Esophagus muscularis mucosa (tissue), 3 donors: Measurements from ENCODE around the gene TMEM151A.

Source experiments
- POLR2A ChIP-seq: fragments of 450-650 bp; IDR thresholded peaks from one replicate; pipeline ENCODE4 v1.6.1; 2017; ENCODE audit warnings: antibody characterized with exemption, moderate library complexity, mild to moderate bottlenecking, low read depth
- POLR2AphosphoS5 ChIP-seq, 2 donors: sonication (generic); formaldehyde crosslinking; IDR thresholded peaks; one replicate each; pipeline ENCODE4 v1.6.1; 2017; ENCODE audit warnings: antibody characterized with exemption in 2 of 2
- TF ChIP-seq, protein P1 (sequence below), 3 experiments: fragments of 200-600 bp in 2 of 3; fragments of 450-650 bp in 1 of 3; sonication (generic) in 2 of 3; IDR thresholded peaks; one replicate each; pipeline ENCODE4 v1.5.1; 2017 to 2019; ENCODE audit warnings: antibody characterized with exemption in 3 of 3, mild to moderate bottlenecking in 2 of 3, moderate library complexity in 1 of 3

GRCh38 chr11:66334605-66335442, 43.1 kb downstream of the TMEM151A start:
- TF ChIP-seq, protein P1, sequence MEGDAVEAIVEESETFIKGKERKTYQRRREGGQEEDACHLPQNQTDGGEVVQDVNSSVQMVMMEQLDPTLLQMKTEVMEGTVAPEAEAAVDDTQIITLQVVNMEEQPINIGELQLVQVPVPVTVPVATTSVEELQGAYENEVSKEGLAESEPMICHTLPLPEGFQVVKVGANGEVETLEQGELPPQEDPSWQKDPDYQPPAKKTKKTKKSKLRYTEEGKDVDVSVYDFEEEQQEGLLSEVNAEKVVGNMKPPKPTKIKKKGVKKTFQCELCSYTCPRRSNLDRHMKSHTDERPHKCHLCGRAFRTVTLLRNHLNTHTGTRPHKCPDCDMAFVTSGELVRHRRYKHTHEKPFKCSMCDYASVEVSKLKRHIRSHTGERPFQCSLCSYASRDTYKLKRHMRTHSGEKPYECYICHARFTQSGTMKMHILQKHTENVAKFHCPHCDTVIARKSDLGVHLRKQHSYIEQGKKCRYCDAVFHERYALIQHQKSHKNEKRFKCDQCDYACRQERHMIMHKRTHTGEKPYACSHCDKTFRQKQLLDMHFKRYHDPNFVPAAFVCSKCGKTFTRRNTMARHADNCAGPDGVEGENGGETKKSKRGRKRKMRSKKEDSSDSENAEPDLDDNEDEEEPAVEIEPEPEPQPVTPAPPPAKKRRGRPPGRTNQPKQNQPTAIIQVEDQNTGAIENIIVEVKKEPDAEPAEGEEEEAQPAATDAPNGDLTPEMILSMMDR (IDR thresholded peaks at IDR 0.05), result no peak
- TF ChIP-seq POLR2A (no peak), POLR2AphosphoS5 (IDR thresholded peaks at IDR 0.05) (no peak)
